ENCODE measurements around the gene ERCC1.

GRCh38 chr19:45385392-45386221 is 38.1 kb downstream of the ERCC1 start:
- TF ChIP-seq EZH2 (IDR thresholded peaks at IDR 0.05), result no peak
- no peak for TF ChIP-seq POLR2AphosphoS5 (IDR thresholded peaks at IDR 0.05; ENCODE audit: borderline replicate concordance, low read depth, low read length)
- no peak for TF ChIP-seq FOXP2 (optimal IDR thresholded peaks at IDR 0.05; ENCODE audit: control extremely low read depth, extremely low read length, insufficient read depth)

Measured in SK-N-MC (cell line).